ENCODE measurements around the gene STYK1. TPM values are rescaled to one million over a fixed set of nuclear protein-coding genes. Genes with fewer than 3 reads are reported as not detected.

Gene STYK1
- total and polyA plus RNA-seq, 7 donors: 0.16 to 14.1 (median 3.7) TPM; not detected in 1

DNA sequence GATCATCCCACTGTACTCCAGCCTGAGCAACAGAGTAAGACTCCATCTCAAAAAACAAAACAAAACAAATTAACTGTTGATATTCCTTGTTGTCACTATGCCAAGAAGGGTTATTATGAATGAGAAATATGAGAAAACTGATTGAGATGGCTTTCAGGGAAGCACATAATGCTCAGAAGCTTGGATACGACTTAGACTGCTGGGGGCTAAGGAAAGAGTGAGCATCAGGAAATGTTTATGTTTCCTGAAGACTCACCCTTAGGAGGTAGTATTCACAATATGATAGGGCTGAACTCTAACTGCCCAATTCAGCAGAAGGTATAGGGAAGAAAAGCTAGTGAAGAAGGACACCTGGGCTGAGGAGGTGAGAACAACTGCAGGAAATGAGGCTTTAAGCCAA lies 6.3 kb downstream of the STYK1 start:
- no peak for TF ChIP-seq EP300 (IDR thresholded peaks at IDR 0.05)
- TF ChIP-seq POLR2AphosphoS5 (IDR thresholded peaks at IDR 0.05): no peak
- TF ChIP-seq CTCF (IDR thresholded peaks at IDR 0.05): no peak
- intact Hi-C loops (cut with DNase I): no loop called here
- Histone ChIP-seq H3K4me3 (no peak overlapping the region), H3K36me3 (no peaks in the 10 kb centered on the region), H3K9me3 (no peaks in the 10 kb centered on the region), H3K27me3 (peaks cover 0 to 8% (median 0%) of the 10 kb centered on the region in 3 donors), H3K27ac (no peak overlapping the region), H3K4me1 (no peaks in the 10 kb centered on the region)
- 48 to 58% methylated on average over 1 of the region's 1 CpG for WGBS, 2 donors
- DNase-seq: no peak

- Histone ChIP-seq H3K27me3 (no peaks in the 10 kb centered on the region), H3K4me1 (no peaks in the 10 kb centered on the region), H3K9me3 (no peaks in the 10 kb centered on the region), H3K4me3 (no peak overlapping the region), H3K36me3 (no peaks in the 10 kb centered on the region), H3K27ac (no peak overlapping the region)
- no peak for DNase-seq
- TF ChIP-seq POLR2AphosphoS5 (IDR thresholded peaks at IDR 0.05): no peak
- no peak for TF ChIP-seq POLR2A (IDR thresholded peaks at IDR 0.05)
- no peak for TF ChIP-seq EP300 (IDR thresholded peaks at IDR 0.05)
- no peak for TF ChIP-seq CTCF (IDR thresholded peaks at IDR 0.05)
- 12 to 74% methylated on average over 2 of the region's 2 CpGs for WGBS, 2 donors
- intact Hi-C loops (cut with DNase I): no loop called here
Measured at GRCh38 chr12:10664499-10664898, 9.4 kb downstream of the STYK1 start.

- intact Hi-C loops (cut with DNase I): no loop called here
- no peaks in the 10 kb centered on the region for H3K36me3 ChIP-seq
- no peaks in the 10 kb centered on the region for H3K9me3 ChIP-seq
- H3K27ac ChIP-seq: no peak overlapping the region
- WGBS, 2 donors: 47 to 77% methylated on average over 3 of the region's 3 CpGs
- TF ChIP-seq POLR2A (IDR thresholded peaks at IDR 0.05) (no peak), EP300 (IDR thresholded peaks at IDR 0.05) (no peak), CTCF (IDR thresholded peaks at IDR 0.05) (no peak), POLR2AphosphoS5 (IDR thresholded peaks at IDR 0.05) (no peak)
- H3K4me1 ChIP-seq: no peaks in the 10 kb centered on the region
- no peaks in the 10 kb centered on the region for H3K27me3 ChIP-seq
- no peak overlapping the region for H3K4me3 ChIP-seq
- DNase-seq: no peak
Measured at GRCh38 chr12:10663869-10664268, 10.0 kb downstream of the STYK1 start.

DNA sequence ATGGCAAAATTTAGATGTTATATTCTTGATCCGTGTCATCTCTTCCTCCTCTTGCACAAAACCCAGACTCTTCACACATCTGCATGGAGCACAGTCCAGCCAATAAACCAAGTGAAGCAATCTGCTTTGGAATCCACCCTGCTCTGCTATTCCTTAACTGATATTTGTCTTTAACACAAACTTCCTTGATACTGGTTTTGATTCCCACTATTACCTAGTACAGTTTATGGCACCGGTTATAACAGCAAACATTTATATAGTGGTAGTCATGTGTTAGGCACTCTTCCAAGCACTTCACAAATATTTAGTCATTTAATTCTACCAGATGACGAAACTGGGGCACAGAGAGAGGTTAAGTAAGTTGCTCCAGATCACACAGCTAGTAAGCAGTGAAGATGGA lies 12.5 kb downstream of the STYK1 start:
- 12 to 60% methylated on average over 3 of the region's 3 CpGs for WGBS, 2 donors
- Histone ChIP-seq H3K27me3 (no peaks in the 10 kb centered on the region), H3K9me3 (no peaks in the 10 kb centered on the region), H3K36me3 (no peaks in the 10 kb centered on the region), H3K4me3 (no peak overlapping the region), H3K4me1 (no peaks in the 10 kb centered on the region), H3K27ac (no peak overlapping the region)
- no peak for DNase-seq
- TF ChIP-seq POLR2A (IDR thresholded peaks at IDR 0.05) (no peak), POLR2AphosphoS5 (IDR thresholded peaks at IDR 0.05) (no peak), EP300 (IDR thresholded peaks at IDR 0.05) (no peak), CTCF (IDR thresholded peaks at IDR 0.05) (no peak)
- intact Hi-C loops (cut with DNase I): no loop called here

DNA sequence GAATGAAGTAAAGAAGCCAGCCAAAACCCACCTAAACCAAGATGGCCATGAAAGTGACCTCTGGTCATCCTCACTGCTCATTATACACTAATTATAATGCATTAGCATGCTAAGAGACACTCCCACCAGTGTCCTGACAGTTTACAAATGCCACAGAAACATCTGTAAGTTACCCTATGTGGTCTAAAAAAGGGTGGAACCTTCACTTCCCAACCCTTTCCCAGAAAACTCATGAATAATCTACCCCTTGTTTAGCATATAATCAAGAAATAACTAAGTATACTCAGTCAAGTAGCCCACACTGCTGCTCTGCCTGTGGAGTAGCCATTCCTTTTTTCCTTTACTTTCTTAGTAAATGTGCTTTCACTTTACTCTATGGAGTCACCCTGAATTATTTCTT lies 19.8 kb downstream of the STYK1 start:
- Histone ChIP-seq H3K4me3 (no peak overlapping the region), H3K36me3 (no peaks in the 10 kb centered on the region), H3K27me3 (no peaks in the 10 kb centered on the region), H3K4me1 (no peaks in the 10 kb centered on the region), H3K9me3 (no peaks in the 10 kb centered on the region), H3K27ac (no peak overlapping the region)
- intact Hi-C loops (cut with DNase I): no loop called here
- TF ChIP-seq CTCF (IDR thresholded peaks at IDR 0.05): no peak
- TF ChIP-seq POLR2AphosphoS5 (IDR thresholded peaks at IDR 0.05): no peak
- TF ChIP-seq EP300 (IDR thresholded peaks at IDR 0.05): no peak
- no peak for TF ChIP-seq POLR2A (IDR thresholded peaks at IDR 0.05)
- no peak for DNase-seq
